Measurements from ENCODE around the gene RNF135.

The RNF135 gene

DNA sequence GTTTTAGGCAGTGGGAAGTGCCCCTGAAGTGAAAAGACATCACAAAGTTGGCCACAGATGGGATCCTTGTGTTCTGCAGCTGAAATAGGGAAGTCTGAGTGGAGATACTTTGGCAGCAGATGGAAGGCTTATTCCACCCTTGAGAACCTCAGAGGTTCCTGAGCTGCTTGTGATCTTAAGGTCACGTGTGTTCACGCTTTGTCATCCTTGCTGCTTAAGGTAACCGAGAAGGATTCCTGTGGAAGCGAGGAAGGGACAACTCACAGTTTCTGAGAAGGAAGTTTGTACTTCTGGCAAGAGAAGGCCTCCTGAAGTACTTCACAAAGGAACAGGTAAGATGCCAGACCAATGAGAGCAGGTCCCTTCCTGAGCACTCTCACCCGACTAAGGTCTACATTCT, 36.9 kb upstream of the RNF135 start:
- Histone ChIP-seq H3K4me1 (ENCODE audit: low read length) (peaks cover 11% of the 10 kb centered on the region), H3K36me3 (replicated peaks; ENCODE audit: insufficient read depth, low read length) (no peaks in the 10 kb centered on the region), H2AFZ (ENCODE audit: low read length) (no peak overlapping the region), H3K27me3 (replicated peaks; ENCODE audit: insufficient read depth, low read length) (peaks cover 3% of the 10 kb centered on the region; the same call in 1 of the 2 replicates), H3K4me3 (ENCODE audit: low read length) (no peak overlapping the region), H3K27ac (ENCODE audit: low read length) (no peak overlapping the region), H3F3A (ENCODE audit: insufficient read depth, low read length) (peaks cover 8% of the 10 kb centered on the region), H3K9me3 (replicated peaks; ENCODE audit: insufficient read depth, low read length) (no peaks in the 10 kb centered on the region), H3K9ac (ENCODE audit: low read length) (no peak overlapping the region), H3K79me2 (ENCODE audit: low read length) (no peaks in the 10 kb centered on the region), H4K20me1 (ENCODE audit: insufficient read depth, low read length) (no peaks in the 10 kb centered on the region), H3K9me2 (replicated peaks; ENCODE audit: insufficient read depth, low read length) (no peaks in the 10 kb centered on the region), H3K4me2 (ENCODE audit: low read depth, low read length) (no peak overlapping the region)
- DNase-seq, result no peak
- TF ChIP-seq EZH2phosphoT487 (IDR thresholded peaks at IDR 0.05; ENCODE audit: low read length) (no peak), EZH2 (optimal IDR thresholded peaks at IDR 0.05; ENCODE audit: low read depth, low read length) (no peak)
- TF ChIP-seq, protein P1, sequence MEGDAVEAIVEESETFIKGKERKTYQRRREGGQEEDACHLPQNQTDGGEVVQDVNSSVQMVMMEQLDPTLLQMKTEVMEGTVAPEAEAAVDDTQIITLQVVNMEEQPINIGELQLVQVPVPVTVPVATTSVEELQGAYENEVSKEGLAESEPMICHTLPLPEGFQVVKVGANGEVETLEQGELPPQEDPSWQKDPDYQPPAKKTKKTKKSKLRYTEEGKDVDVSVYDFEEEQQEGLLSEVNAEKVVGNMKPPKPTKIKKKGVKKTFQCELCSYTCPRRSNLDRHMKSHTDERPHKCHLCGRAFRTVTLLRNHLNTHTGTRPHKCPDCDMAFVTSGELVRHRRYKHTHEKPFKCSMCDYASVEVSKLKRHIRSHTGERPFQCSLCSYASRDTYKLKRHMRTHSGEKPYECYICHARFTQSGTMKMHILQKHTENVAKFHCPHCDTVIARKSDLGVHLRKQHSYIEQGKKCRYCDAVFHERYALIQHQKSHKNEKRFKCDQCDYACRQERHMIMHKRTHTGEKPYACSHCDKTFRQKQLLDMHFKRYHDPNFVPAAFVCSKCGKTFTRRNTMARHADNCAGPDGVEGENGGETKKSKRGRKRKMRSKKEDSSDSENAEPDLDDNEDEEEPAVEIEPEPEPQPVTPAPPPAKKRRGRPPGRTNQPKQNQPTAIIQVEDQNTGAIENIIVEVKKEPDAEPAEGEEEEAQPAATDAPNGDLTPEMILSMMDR (IDR thresholded peaks at IDR 0.05; ENCODE audit: low read length), result no peak

DNA sequence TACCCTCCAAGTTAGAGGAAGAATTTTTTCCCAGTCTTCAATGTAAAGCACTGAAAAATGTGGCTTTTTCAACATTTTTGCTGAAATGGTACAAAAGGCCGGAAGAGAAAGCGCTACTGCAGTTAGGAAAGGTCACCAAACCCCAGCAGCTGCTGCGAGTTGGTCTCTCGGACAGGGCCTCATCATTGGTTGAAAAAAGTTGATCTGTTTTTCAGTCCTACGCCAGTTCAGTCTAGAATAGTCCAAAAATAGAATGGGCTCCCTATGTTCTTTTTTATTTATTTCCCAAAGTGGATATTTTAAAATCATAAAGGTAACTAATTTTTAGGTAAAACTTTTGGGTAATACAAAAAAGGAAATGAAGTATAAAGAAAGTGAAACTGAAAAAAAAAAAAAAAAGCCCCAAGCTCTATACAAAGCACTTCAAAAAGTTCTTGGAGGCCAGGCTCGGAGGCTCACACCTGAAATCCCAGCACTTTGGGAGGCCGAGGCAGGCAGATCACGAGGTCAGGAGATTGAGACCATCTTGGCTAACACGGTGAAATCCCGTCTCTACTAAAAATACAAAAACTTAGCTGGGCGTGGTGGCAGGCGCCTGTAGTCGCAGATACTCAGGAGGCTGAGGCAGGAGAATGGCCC, 31.7 kb upstream of the RNF135 start:
- TF ChIP-seq EZH2phosphoT487 (IDR thresholded peaks at IDR 0.05; ENCODE audit: low read length), result no peak
- TF ChIP-seq, protein P1 (IDR thresholded peaks at IDR 0.05; ENCODE audit: low read length), result no peak
- TF ChIP-seq EZH2 (optimal IDR thresholded peaks at IDR 0.05; ENCODE audit: low read depth, low read length), result no peak
- peak overlapping the region; percentile 47; the same call in 1 of the 2 replicates for H2AFZ ChIP-seq (ENCODE audit: low read length)
- H3K79me2 ChIP-seq (ENCODE audit: low read length), result no peaks in the 10 kb centered on the region
- DNase-seq, result peak; percentile 86
- peaks cover 3% of the 10 kb centered on the region; the same call in 1 of the 2 replicates for H3K27me3 ChIP-seq (replicated peaks; ENCODE audit: insufficient read depth, low read length)
- H3K27ac ChIP-seq (ENCODE audit: low read length), result peak overlapping the region; percentile 67
- peak overlapping the region; percentile 12; the same call in 1 of the 2 replicates for H3K9ac ChIP-seq (ENCODE audit: low read length)
- no peaks in the 10 kb centered on the region for H3K9me2 ChIP-seq (replicated peaks; ENCODE audit: insufficient read depth, low read length)
- peaks cover 11% of the 10 kb centered on the region for H3K4me1 ChIP-seq (ENCODE audit: low read length)
- peak overlapping the region; percentile 38 for H3K4me3 ChIP-seq (ENCODE audit: low read length)
- H3F3A ChIP-seq (ENCODE audit: insufficient read depth, low read length), result peaks cover 16% of the 10 kb centered on the region
- no peaks in the 10 kb centered on the region for H3K9me3 ChIP-seq (replicated peaks; ENCODE audit: insufficient read depth, low read length)
- peak overlapping the region; percentile 47 for H3K4me2 ChIP-seq (ENCODE audit: low read depth, low read length)
- no peaks in the 10 kb centered on the region for H4K20me1 ChIP-seq (ENCODE audit: insufficient read depth, low read length)
- H3K36me3 ChIP-seq (replicated peaks; ENCODE audit: insufficient read depth, low read length), result no peaks in the 10 kb centered on the region

DNA sequence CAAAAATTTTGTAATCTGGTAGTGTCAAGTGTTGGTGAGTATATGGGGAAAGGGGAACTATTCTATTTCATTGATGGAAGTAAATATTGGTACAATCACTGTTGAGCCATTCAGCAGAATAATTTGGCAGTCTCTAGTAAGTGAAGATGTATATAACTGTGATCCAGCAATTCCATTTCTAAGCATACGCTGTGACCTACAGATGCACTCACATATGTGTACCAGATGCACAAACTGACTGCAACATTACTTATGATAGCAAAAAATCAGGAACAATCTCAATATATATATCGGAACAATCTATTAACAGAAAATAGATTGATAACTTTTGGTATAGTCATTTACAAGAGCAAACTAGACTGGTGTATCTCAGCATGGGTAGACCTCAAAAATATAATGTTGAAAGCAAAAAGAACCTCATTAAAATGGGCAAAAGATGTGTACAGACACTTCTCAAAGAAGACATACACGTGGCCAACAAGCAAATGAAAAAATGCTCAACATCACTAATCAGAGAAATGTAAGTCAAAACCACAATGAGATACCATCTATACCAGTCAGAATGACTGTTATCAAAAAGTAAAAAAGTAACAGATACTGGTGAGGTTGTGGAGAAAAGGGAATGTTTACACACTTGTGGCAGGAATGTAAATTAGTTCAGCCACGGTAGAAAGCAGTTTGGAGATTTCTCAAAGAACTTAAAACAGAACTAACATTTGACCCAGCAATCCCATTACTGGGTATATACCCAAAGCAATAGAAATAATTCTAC, 28.3 kb upstream of the RNF135 start:
- Histone ChIP-seq H3K79me2 (ENCODE audit: low read length) (no peaks in the 10 kb centered on the region), H3F3A (ENCODE audit: insufficient read depth, low read length) (peaks cover 16% of the 10 kb centered on the region), H3K27me3 (replicated peaks; ENCODE audit: insufficient read depth, low read length) (peaks cover 3% of the 10 kb centered on the region; the same call in 1 of the 2 replicates), H3K36me3 (replicated peaks; ENCODE audit: insufficient read depth, low read length) (no peaks in the 10 kb centered on the region), H3K4me2 (ENCODE audit: low read depth, low read length) (no peak overlapping the region), H3K9me2 (replicated peaks; ENCODE audit: insufficient read depth, low read length) (no peaks in the 10 kb centered on the region), H3K4me1 (ENCODE audit: low read length) (peaks cover 11% of the 10 kb centered on the region), H3K4me3 (ENCODE audit: low read length) (no peak overlapping the region), H4K20me1 (ENCODE audit: insufficient read depth, low read length) (no peaks in the 10 kb centered on the region), H2AFZ (ENCODE audit: low read length) (no peak overlapping the region), H3K27ac (ENCODE audit: low read length) (no peak overlapping the region), H3K9me3 (replicated peaks; ENCODE audit: insufficient read depth, low read length) (no peaks in the 10 kb centered on the region), H3K9ac (ENCODE audit: low read length) (no peak overlapping the region)
- DNase-seq, result no peak
- TF ChIP-seq EZH2 (optimal IDR thresholded peaks at IDR 0.05; ENCODE audit: low read depth, low read length) (no peak), EZH2phosphoT487 (IDR thresholded peaks at IDR 0.05; ENCODE audit: low read length) (no peak)
- TF ChIP-seq, protein P1 (IDR thresholded peaks at IDR 0.05; ENCODE audit: low read length), result no peak
